HepG2 (cell line): ENCODE data around the gene LPXN. TPM values are rescaled to one million over a fixed set of nuclear protein-coding genes. Genes with fewer than 3 reads are reported as not detected.

ENCODE experiments used
- ATAC-seq: fragments of 200-7000 bp; cut with Tn5 transposase; 3 replicates; pipeline ENCODE4 v1.9.1; 2020; ENCODE audit warnings: mild to moderate bottlenecking, moderate library complexity
- BruUV-seq: library from RNA; stranded (reverse); fragments of 400-500 nt; replicated peaks from 2 replicates; lab custom pipeline; 2021; lab: Mats Ljungman, UMichigan
- CTCF ChIA-PET: fragments of 300-600 bp; formaldehyde crosslinking; extraction: SDS; loops from one replicate; lab custom pipeline; 2021; ENCODE audit warnings: low total read pairs, inconsistent platforms, low intra/inter-chr PET ratio; lab: Yijun Ruan, JAX
- POLR2A ChIA-PET: fragments of 350-600 bp; sonication (Branson Sonifier 250); formaldehyde crosslinking; loops from one replicate; lab custom pipeline; 2020; ENCODE audit warnings: antibody characterized with exemption, inconsistent platforms; lab: Yijun Ruan, JAX
- DNase-seq: peaks from one replicate; pipeline ENCODE4 v3.0.0-alpha.2; 2015; ENCODE audit warnings: low spot score
- FAIRE-seq: peaks from 3 replicates; lab custom pipeline; 2011; peaks lifted over from hg19 to GRCh38; lab: Jason Lieb, UNC
- H2AFZ ChIP-seq: one replicate; pipeline ENCODE4 v1.6.1; 2011; ENCODE audit warnings: low read length, inconsistent platforms
- H3K27ac ChIP-seq: fragments of 300-600 bp; 3 replicates; pipeline ENCODE4 v1.8.0; 2011; ENCODE audit warnings: mixed run types, mild to moderate bottlenecking, mixed read lengths, low read length, inconsistent platforms; ENCODE audit not compliant: insufficient read depth; ENCODE audit errors: extremely low read length
- H3K27me3 ChIP-seq, 2 experiments: fragments of 200-600 bp in 1 of 2; 2 replicates in 1 of 2; 3 replicates in 1 of 2; pipeline versions ENCODE4 v1.6.0 to v1.8.0; 2011; ENCODE audit warnings: low read length in 2 of 2, mild to moderate bottlenecking in 2 of 2, moderate library complexity in 2 of 2, inconsistent platforms in 1 of 2; ENCODE audit not compliant: insufficient read depth in 2 of 2, control insufficient read depth in 1 of 2
- H3K36me3 ChIP-seq, 2 experiments: fragments of 200-600 bp in 1 of 2; replicated peaks in 1 of 2; 2 replicates in 1 of 2; 3 replicates in 1 of 2; pipeline versions ENCODE4 v1.5.1 to v1.8.0; 2011; ENCODE audit warnings: low read length in 2 of 2, inconsistent platforms in 1 of 2; ENCODE audit not compliant: insufficient read depth in 2 of 2, control insufficient read depth in 1 of 2
- H3K4me1 ChIP-seq: 2 replicates; pipeline ENCODE4 v1.5.1; 2012; ENCODE audit warnings: low read length, inconsistent platforms; ENCODE audit not compliant: insufficient read depth
- H3K4me2 ChIP-seq: 2 replicates; pipeline ENCODE4 v1.6.0; 2011; ENCODE audit warnings: low read depth, low read length, inconsistent platforms
- H3K4me3 ChIP-seq, 3 experiments: fragments of 200-600 bp in 1 of 3; sonication (generic), shearing (Covaris generic) in 1 of 3; replicated peaks in 1 of 3; 2 replicates each; pipeline ENCODE4 v1.5.1; 2011 to 2016; ENCODE audit warnings: low read length in 3 of 3, inconsistent platforms in 2 of 3, low read depth in 2 of 3, mild to moderate bottlenecking in 2 of 3, control low read depth in 1 of 3, mixed read lengths in 1 of 3; ENCODE audit not compliant: insufficient read depth in 1 of 3
- H3K79me2 ChIP-seq: one replicate; pipeline ENCODE4 v1.6.1; 2011; ENCODE audit warnings: low read length, inconsistent platforms; ENCODE audit not compliant: insufficient read depth
- H3K9ac ChIP-seq: 2 replicates; pipeline ENCODE4 v1.6.0; 2011; ENCODE audit warnings: mild to moderate bottlenecking, low read depth, low read length, inconsistent platforms; ENCODE audit not compliant: insufficient read depth
- H3K9me3 ChIP-seq: 2 replicates; pipeline ENCODE4 v1.5.1; 2012; ENCODE audit warnings: mild to moderate bottlenecking, low read length
- H4K20me1 ChIP-seq: 2 replicates; pipeline ENCODE4 v1.6.0; 2011; ENCODE audit warnings: inconsistent platforms, mild to moderate bottlenecking, low read length, moderate library complexity; ENCODE audit not compliant: insufficient read depth
- MED13 ChIP-seq: sonication (generic); formaldehyde crosslinking; IDR thresholded peaks from 2 replicates; pipeline ENCODE4 v1.5.0; 2020; ENCODE audit warnings: missing genetic modification reagents
- PRMT3 ChIP-seq: sonication (generic); formaldehyde crosslinking; IDR thresholded peaks from 2 replicates; pipeline ENCODE4 v1.8.1; 2022; ENCODE audit warnings: low read depth, mild to moderate bottlenecking, moderate library complexity, missing genetic modification reagents, borderline replicate concordance
- ZFY ChIP-seq: sonication (generic); formaldehyde crosslinking; IDR thresholded peaks from 2 replicates; pipeline ENCODE4 v1.4.0; 2020; ENCODE audit warnings: missing genetic modification reagents
- ZNF180 ChIP-seq: sonication (generic); formaldehyde crosslinking; IDR thresholded peaks from 2 replicates; pipeline ENCODE4 v1.4.0; 2020; ENCODE audit warnings: low read depth, missing genetic modification reagents, borderline replicate concordance
- ZNF468 ChIP-seq: sonication (generic); formaldehyde crosslinking; IDR thresholded peaks from 2 replicates; pipeline ENCODE4 v1.8.0; 2022; ENCODE audit warnings: mild to moderate bottlenecking, moderate library complexity, missing genetic modification reagents
- ZNF607 ChIP-seq: sonication (generic); formaldehyde crosslinking; IDR thresholded peaks from 2 replicates; pipeline ENCODE4 v1.5.1; 2020; ENCODE audit warnings: missing genetic modification reagents, mild to moderate bottlenecking, borderline replicate concordance
- WGBS: methylation state at CpG from one replicate; pipeline ENCODE4 v1.1.6; 2017; ENCODE audit warnings: low lambda C conversion rate; 5-methylcytosine and 5-hydroxymethylcytosine counted together
- in situ Hi-C: cut with HindIII; loops from 2 replicates; pipeline ENCODE4 v1.10.0; 2017; ENCODE audit warnings: low pct_unique_long_range_greater_than_20kb; ENCODE audit not compliant: extremely low pct_ligation_motif_present
- intact Hi-C: fragments of 100-400 bp; cut with micrococcal nuclease; formaldehyde crosslinking; loops from one replicate; pipeline ENCODE4 v1.10.0; 2022; ENCODE audit not compliant: unreplicated experiment
- polyA plus RNA-seq, 8 experiments: library from polyadenylated mRNA; depleted of rRNA in 3 of 8; stranded (reverse) in 7 of 8; unstranded in 1 of 8; fragments of >200 nt; fragmentation: Illumina TruSeq in 4 of 8; extraction: Trizol in 4 of 8; gene quantifications; 2 replicates each; pipeline versions ENCODE4 v1.2.1 to v1.2.3, GENCODE V29; 2011 to 2016; ENCODE audit warnings: low read depth in 4 of 8, missing spikeins in 1 of 8, mixed read lengths in 1 of 8; ENCODE audit not compliant: insufficient read depth in 1 of 8
- total RNA-seq, 5 experiments: library from RNA; depleted of rRNA; stranded (reverse); fragments of >200 nt; fragmentation: Illumina TruSeq; extraction: Trizol; gene quantifications; 2 replicates each; pipeline ENCODE4 v1.2.3, GENCODE V29; 2016; ENCODE audit warnings: low read depth in 1 of 5
- TF ChIP-seq, protein P1 (sequence below): fragments of 450-650 bp; IDR thresholded peaks from 2 replicates; pipeline ENCODE4 v1.6.1; 2017; ENCODE audit warnings: mild to moderate bottlenecking
- TF ChIP-seq, protein P2 (sequence below): sonication (generic); formaldehyde crosslinking; IDR thresholded peaks from 2 replicates; pipeline ENCODE4 v1.4.0; 2020; ENCODE audit warnings: missing genetic modification reagents, borderline replicate concordance

LPXN gene
- total and polyA plus RNA-seq, 2 of the 13 experiments (the other 11 are each of a cell fraction or from before 2014, with no cell fraction given): 1.7 to 3.5 TPM

DNA sequence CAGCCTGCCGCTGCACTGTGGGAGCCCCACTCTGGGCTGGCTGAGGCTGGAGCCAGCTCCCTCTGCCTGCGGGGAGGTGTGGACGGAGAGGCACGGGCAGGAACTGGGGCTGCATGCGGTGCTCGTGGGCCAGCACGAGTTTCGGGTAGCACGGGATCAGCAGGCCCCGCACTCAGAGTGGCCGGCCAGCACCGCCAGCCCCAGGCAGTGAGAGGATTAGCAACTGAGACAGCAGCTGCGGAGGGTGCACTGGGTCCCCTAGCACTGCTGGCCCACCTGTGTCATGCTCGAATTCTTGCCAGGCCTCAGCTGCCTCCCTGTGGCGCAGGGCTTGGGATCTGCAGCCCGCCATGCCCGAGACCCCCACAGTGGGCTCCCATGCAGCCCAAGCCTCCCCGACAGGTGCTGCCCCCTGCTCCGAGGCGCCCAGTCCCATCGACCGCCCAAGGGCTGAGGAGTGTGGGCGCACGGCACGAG, 43.8 kb downstream of the LPXN start:
- no peak overlapping the region for H3K4me3 ChIP-seq
- ATAC-seq: no peak
- DNase-seq: no peak
- H4K20me1 ChIP-seq: no peaks in the 10 kb centered on the region
- no peaks in the 10 kb centered on the region for H3K9me3 ChIP-seq
- WGBS: 93% methylated on average over 3 of the region's 25 CpGs
- ChIA-PET CTCF (no interaction called here), POLR2A (no interaction called here)
- H3K79me2 ChIP-seq: no peaks in the 10 kb centered on the region
- TF ChIP-seq, protein P1, sequence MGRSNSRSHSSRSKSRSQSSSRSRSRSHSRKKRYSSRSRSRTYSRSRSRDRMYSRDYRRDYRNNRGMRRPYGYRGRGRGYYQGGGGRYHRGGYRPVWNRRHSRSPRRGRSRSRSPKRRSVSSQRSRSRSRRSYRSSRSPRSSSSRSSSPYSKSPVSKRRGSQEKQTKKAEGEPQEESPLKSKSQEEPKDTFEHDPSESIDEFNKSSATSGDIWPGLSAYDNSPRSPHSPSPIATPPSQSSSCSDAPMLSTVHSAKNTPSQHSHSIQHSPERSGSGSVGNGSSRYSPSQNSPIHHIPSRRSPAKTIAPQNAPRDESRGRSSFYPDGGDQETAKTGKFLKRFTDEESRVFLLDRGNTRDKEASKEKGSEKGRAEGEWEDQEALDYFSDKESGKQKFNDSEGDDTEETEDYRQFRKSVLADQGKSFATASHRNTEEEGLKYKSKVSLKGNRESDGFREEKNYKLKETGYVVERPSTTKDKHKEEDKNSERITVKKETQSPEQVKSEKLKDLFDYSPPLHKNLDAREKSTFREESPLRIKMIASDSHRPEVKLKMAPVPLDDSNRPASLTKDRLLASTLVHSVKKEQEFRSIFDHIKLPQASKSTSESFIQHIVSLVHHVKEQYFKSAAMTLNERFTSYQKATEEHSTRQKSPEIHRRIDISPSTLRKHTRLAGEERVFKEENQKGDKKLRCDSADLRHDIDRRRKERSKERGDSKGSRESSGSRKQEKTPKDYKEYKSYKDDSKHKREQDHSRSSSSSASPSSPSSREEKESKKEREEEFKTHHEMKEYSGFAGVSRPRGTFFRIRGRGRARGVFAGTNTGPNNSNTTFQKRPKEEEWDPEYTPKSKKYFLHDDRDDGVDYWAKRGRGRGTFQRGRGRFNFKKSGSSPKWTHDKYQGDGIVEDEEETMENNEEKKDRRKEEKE: no peak
- TF ChIP-seq ZNF180 (CRISPR knock-in tag) (no peak), MED13 (CRISPR knock-in tag) (no peak), ZNF607 (CRISPR knock-in tag) (no peak), PRMT3 (no peak), ZFY (no peak), ZNF468 (no peak)
- TF ChIP-seq, protein P2, sequence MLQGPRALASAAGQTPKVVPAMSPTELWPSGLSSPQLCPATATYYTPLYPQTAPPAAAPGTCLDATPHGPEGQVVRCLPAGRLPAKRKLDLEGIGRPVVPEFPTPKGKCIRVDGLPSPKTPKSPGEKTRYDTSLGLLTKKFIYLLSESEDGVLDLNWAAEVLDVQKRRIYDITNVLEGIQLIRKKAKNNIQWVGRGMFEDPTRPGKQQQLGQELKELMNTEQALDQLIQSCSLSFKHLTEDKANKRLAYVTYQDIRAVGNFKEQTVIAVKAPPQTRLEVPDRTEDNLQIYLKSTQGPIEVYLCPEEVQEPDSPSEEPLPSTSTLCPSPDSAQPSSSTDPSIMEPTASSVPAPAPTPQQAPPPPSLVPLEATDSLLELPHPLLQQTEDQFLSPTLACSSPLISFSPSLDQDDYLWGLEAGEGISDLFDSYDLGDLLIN (CRISPR knock-in tag): no peak
- no peaks in the 10 kb centered on the region for H3K36me3 ChIP-seq
- H3K4me2 ChIP-seq: no peak overlapping the region
- intact Hi-C loops (no loop called here), in situ Hi-C loops (loop anchor here (25.0 kb wide), 1 partner anchor 255 kb away; no protein-coding TSS in a partner anchor)
- H3K9ac ChIP-seq: no peak overlapping the region
- H3K27ac ChIP-seq: no peak overlapping the region
- no peaks in the 10 kb centered on the region; a peak in 1 of 5 replicates for H3K27me3 ChIP-seq
- no peak overlapping the region for H2AFZ ChIP-seq
- H3K4me1 ChIP-seq: peaks cover 9% of the 10 kb centered on the region; the same call in 1 of the 2 replicates
- FAIRE-seq: no peak
- BruUV-seq: no TSS peak
